Breast epithelium (tissue), 4 donors: ENCODE data around the gene PRTFDC1. TPM values are rescaled to one million over a fixed set of nuclear protein-coding genes. Genes with fewer than 3 reads are reported as not detected.

Experiments used
- DNase-seq, 2 donors: peaks; one replicate each; pipeline ENCODE4 v3.0.0-alpha.2; 2019; ENCODE audit warnings: low spot score in 2 of 2
- H3K27ac ChIP-seq, 2 donors: fragments of 200-600 bp; sonication (generic) in 1 of 2; one replicate each; pipeline ENCODE4 v1.5.1; 2016 to 2019; ENCODE audit warnings: mild to moderate bottlenecking in 1 of 2
- H3K27me3 ChIP-seq, 2 donors: fragments of 200-600 bp; sonication (generic) in 1 of 2; one replicate each; pipeline versions ENCODE4 v1.5.1 to v1.6.0; 2017 to 2019; ENCODE audit warnings: control low read depth in 1 of 2, mild to moderate bottlenecking in 1 of 2
- H3K36me3 ChIP-seq: fragments of 200-600 bp; one replicate; pipeline ENCODE4 v1.5.1; 2019
- H3K4me1 ChIP-seq, 2 donors: fragments of 200-600 bp; sonication (generic); one replicate each; pipeline ENCODE4 v1.5.1; 2016 to 2019; ENCODE audit warnings: control low read depth in 1 of 2
- H3K4me3 ChIP-seq, 3 donors: fragments of 200-600 bp; sonication (generic); 1 replicate in 2 of 3; 2 replicates in 1 of 3; pipeline ENCODE4 v1.5.1; 2016 to 2019; ENCODE audit warnings: mild to moderate bottlenecking in 3 of 3, moderate library complexity in 2 of 3
- H3K9me3 ChIP-seq, 2 donors: fragments of 200-600 bp; sonication (generic) in 1 of 2; one replicate each; pipeline ENCODE4 v1.5.1; 2016 to 2019; ENCODE audit warnings: control low read depth in 1 of 2
- POLR2A ChIP-seq: fragments of 450-650 bp; IDR thresholded peaks from one replicate; pipeline ENCODE4 v1.6.1; 2016; ENCODE audit warnings: antibody characterized with exemption, mild to moderate bottlenecking, moderate library complexity
- POLR2AphosphoS5 ChIP-seq, 3 donors: sonication (generic); formaldehyde crosslinking; IDR thresholded peaks; one replicate each; pipeline ENCODE4 v1.6.1; 2017; ENCODE audit warnings: antibody characterized with exemption in 3 of 3
- intact Hi-C: fragments of 100-400 bp; cut with DNase I; formaldehyde crosslinking; loops from one replicate; pipeline ENCODE4 v1.15.1; 2023; ENCODE audit warnings: low total_unique reads
- total RNA-seq, 3 donors: library from RNA; depleted of rRNA; stranded (reverse); fragments of >200 nt; gene quantifications; one replicate each; pipeline ENCODE4 v1.1.0, GENCODE V29; 2016
- TF ChIP-seq, protein P1 (sequence below), 3 donors: fragments of 450-650 bp; IDR thresholded peaks; one replicate each; pipeline ENCODE4 v1.5.1; 2016 to 2017; ENCODE audit warnings: antibody characterized with exemption in 3 of 3, mild to moderate bottlenecking in 3 of 3, moderate library complexity in 3 of 3

The PRTFDC1 gene
- total RNA-seq, 3 donors from 2014 or later: 2.6 to 6.6 (median 3.3) TPM

- Histone ChIP-seq H3K4me1 (no peaks in the 10 kb centered on the region), H3K27ac (no peak overlapping the region), H3K36me3 (no peaks in the 10 kb centered on the region), H3K4me3 (no peak overlapping the region), H3K9me3 (no peaks in the 10 kb centered on the region), H3K27me3 (no peaks in the 10 kb centered on the region)
- DNase-seq: no peak
- TF ChIP-seq POLR2A: no peak
- TF ChIP-seq, protein P1, sequence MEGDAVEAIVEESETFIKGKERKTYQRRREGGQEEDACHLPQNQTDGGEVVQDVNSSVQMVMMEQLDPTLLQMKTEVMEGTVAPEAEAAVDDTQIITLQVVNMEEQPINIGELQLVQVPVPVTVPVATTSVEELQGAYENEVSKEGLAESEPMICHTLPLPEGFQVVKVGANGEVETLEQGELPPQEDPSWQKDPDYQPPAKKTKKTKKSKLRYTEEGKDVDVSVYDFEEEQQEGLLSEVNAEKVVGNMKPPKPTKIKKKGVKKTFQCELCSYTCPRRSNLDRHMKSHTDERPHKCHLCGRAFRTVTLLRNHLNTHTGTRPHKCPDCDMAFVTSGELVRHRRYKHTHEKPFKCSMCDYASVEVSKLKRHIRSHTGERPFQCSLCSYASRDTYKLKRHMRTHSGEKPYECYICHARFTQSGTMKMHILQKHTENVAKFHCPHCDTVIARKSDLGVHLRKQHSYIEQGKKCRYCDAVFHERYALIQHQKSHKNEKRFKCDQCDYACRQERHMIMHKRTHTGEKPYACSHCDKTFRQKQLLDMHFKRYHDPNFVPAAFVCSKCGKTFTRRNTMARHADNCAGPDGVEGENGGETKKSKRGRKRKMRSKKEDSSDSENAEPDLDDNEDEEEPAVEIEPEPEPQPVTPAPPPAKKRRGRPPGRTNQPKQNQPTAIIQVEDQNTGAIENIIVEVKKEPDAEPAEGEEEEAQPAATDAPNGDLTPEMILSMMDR (IDR thresholded peaks at IDR 0.05): no peak
- no peak for TF ChIP-seq POLR2AphosphoS5 (IDR thresholded peaks at IDR 0.05)
- intact Hi-C loops: no loop called here
These were observed 34.9 kb downstream of the PRTFDC1 start for GRCh38 chr10:24917493-24917892.

- no peaks in the 10 kb centered on the region for H3K4me1 ChIP-seq
- DNase-seq: no peak
- TF ChIP-seq POLR2A: no peak
- no peak for TF ChIP-seq POLR2AphosphoS5 (IDR thresholded peaks at IDR 0.05)
- TF ChIP-seq, protein P1 (IDR thresholded peaks at IDR 0.05): no peak
- no peaks in the 10 kb centered on the region for H3K36me3 ChIP-seq
- no peaks in the 10 kb centered on the region for H3K9me3 ChIP-seq
- H3K27me3 ChIP-seq: no peaks in the 10 kb centered on the region
- intact Hi-C loops: no loop called here
- no peak overlapping the region for H3K27ac ChIP-seq
- no peak overlapping the region for H3K4me3 ChIP-seq
These were observed 36.0 kb downstream of the PRTFDC1 start for GRCh38 chr10:24916365-24916764.

DNA sequence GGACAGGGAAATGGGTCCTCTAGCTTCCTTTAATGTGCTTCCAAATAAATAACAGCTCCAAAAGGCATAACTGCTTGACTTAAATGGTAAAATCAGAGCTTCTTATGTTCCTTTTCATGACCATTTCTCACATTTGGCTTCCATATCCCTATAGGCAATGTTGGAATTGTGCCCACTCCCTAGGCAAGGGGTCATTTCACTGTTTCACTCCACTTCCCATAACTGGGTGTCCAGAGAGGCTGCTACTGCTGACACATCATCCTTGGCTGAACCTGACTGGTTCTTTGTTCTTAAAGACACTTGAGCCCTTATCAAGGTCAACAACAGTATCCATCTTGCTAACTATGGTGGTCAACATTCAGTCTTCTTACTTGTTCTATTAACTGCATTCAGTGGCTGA, 37.1 kb downstream of the PRTFDC1 start:
- H3K27me3 ChIP-seq: no peaks in the 10 kb centered on the region
- DNase-seq: no peak
- no peaks in the 10 kb centered on the region for H3K9me3 ChIP-seq
- intact Hi-C loops: no loop called here
- TF ChIP-seq POLR2A: no peak
- TF ChIP-seq, protein P1 (IDR thresholded peaks at IDR 0.05): no peak
- no peak for TF ChIP-seq POLR2AphosphoS5 (IDR thresholded peaks at IDR 0.05)
- no peaks in the 10 kb centered on the region for H3K36me3 ChIP-seq
- H3K4me3 ChIP-seq: no peak overlapping the region
- no peaks in the 10 kb centered on the region for H3K4me1 ChIP-seq
- H3K27ac ChIP-seq: no peak overlapping the region

DNA sequence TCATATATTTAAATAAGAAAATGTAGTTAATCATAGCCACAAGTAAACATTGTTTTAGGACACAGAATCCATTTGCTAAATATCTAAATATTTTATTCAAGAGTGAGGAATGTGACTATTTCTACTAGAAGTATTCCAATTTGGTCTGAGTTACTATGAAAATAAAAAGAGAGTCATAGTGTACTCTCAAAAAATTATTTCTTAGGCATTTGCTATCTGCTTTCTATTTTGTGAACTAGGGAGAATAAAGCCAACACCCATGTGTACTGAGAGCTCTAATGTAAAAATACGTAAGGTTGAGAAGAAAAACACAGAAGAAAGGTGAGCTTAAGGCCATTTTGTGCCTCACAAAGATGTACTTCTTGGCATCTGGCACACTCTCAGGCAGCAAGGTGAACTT, 38.3 kb downstream of the PRTFDC1 start:
- H3K27ac ChIP-seq: no peak overlapping the region
- H3K4me1 ChIP-seq: no peaks in the 10 kb centered on the region
- no peak overlapping the region for H3K4me3 ChIP-seq
- no peaks in the 10 kb centered on the region for H3K27me3 ChIP-seq
- intact Hi-C loops: no loop called here
- DNase-seq: no peak
- H3K36me3 ChIP-seq: no peaks in the 10 kb centered on the region
- TF ChIP-seq POLR2AphosphoS5 (IDR thresholded peaks at IDR 0.05) (no peak), POLR2A (no peak)
- TF ChIP-seq, protein P1 (IDR thresholded peaks at IDR 0.05): no peak
- no peaks in the 10 kb centered on the region for H3K9me3 ChIP-seq

- H3K27me3 ChIP-seq: no peaks in the 10 kb centered on the region
- no peaks in the 10 kb centered on the region for H3K4me1 ChIP-seq
- H3K36me3 ChIP-seq: no peaks in the 10 kb centered on the region
- intact Hi-C loops: no loop called here
- TF ChIP-seq, protein P1 (IDR thresholded peaks at IDR 0.05): no peak
- TF ChIP-seq POLR2A: no peak
- TF ChIP-seq POLR2AphosphoS5 (IDR thresholded peaks at IDR 0.05): no peak
- H3K27ac ChIP-seq: no peak overlapping the region
- H3K9me3 ChIP-seq: no peaks in the 10 kb centered on the region
- no peak overlapping the region for H3K4me3 ChIP-seq
- no peak for DNase-seq
These were observed 40.2 kb downstream of the PRTFDC1 start for GRCh38 chr10:24912215-24912614.
